PFSK-1 (cell line): ENCODE measurements around the gene FUT1.

Source experiments
- POLR2AphosphoS5 ChIP-seq: IDR thresholded peaks from 2 replicates; pipeline ENCODE4 v1.6.1; 2012; ENCODE audit warnings: low read depth, mild to moderate bottlenecking, control low read depth, low read length, moderate library complexity
- REST ChIP-seq, 2 experiments: IDR thresholded peaks; 2 replicates each; pipeline versions ENCODE4 v1.6.1 to v1.8.0; 2011 to 2012; ENCODE audit warnings: low read depth in 2 of 2, low read length in 2 of 2, control low read depth in 1 of 2, inconsistent platforms in 1 of 2, mild to moderate bottlenecking in 1 of 2, moderate library complexity in 1 of 2; ENCODE audit not compliant: insufficient read depth in 1 of 2
- SIN3A ChIP-seq: IDR thresholded peaks from 2 replicates; pipeline ENCODE4 v1.6.1; 2012; ENCODE audit warnings: mild to moderate bottlenecking, low read length, moderate library complexity, borderline replicate concordance; ENCODE audit not compliant: insufficient read depth
- TAF1 ChIP-seq: IDR thresholded peaks from 2 replicates; pipeline ENCODE4 v1.6.1; 2012; ENCODE audit warnings: low read length, control low read depth, borderline replicate concordance; ENCODE audit not compliant: insufficient read depth

GRCh38 chr19:48739404-48740163 lies 12.9 kb downstream of the FUT1 start:
- no peak for TF ChIP-seq TAF1
- no peak for TF ChIP-seq SIN3A
- no peak for TF ChIP-seq POLR2AphosphoS5
- no peak for TF ChIP-seq REST (IDR thresholded peaks at IDR 0.05; ENCODE audit: insufficient read depth in 1 of 2, low read depth in 2 of 2, low read length in 2 of 2)
